Measurements from ENCODE around the gene JOSD1. TPM values are rescaled to one million over a fixed set of nuclear protein-coding genes. Genes with fewer than 3 reads are reported as not detected.
A peak's percentile ranks its signal among the peaks of the same experiment; 100 is the strongest.

JOSD1 gene
- total and polyA plus RNA-seq, 4 donors = 17.8 to 64.0 (median 43.8) TPM

GRCh38 chr22:38736257-38736570, 35.5 kb upstream of the JOSD1 start:
- Histone ChIP-seq H3K4me3 (no peak overlapping the region), H3K4me1 (ENCODE audit: control insufficient read depth in 5 of 5, insufficient read depth in 5 of 5, low read length in 5 of 5) (no peaks in the 10 kb centered on the region), H3K27ac (ENCODE audit: low read depth in 1 of 2, low read length in 1 of 2) (no peak overlapping the region), H3K9me3 (ENCODE audit: control insufficient read depth in 4 of 4, insufficient read depth in 3 of 4, low read length in 3 of 4) (no peaks in the 10 kb centered on the region), H3K27me3 (ENCODE audit: control insufficient read depth in 3 of 3, insufficient read depth in 3 of 3, low read length in 2 of 3) (no peaks in the 10 kb centered on the region), H3K36me3 (ENCODE audit: control insufficient read depth in 4 of 4, insufficient read depth in 4 of 4, low read length in 4 of 4) (peaks cover 13 to 81% (median 46%) of the 10 kb centered on the region in 4 donors), H3K9ac (ENCODE audit: insufficient read depth in 1 of 2, low read length in 2 of 2) (no peak overlapping the region)
- no peak for ATAC-seq (ENCODE audit: insufficient read depth, low FRiP score)
- DNase-seq = no peak
- 86 to 88% methylated on average over 7 of the region's 7 CpGs for WGBS, 2 donors
- no peak for TF ChIP-seq CTCF (IDR thresholded peaks at IDR 0.05; ENCODE audit: control extremely low read depth, extremely low read depth)

- no peaks in the 10 kb centered on the region for H3K4me1 ChIP-seq (ENCODE audit: control insufficient read depth in 5 of 5, insufficient read depth in 5 of 5, low read length in 5 of 5)
- TF ChIP-seq CTCF (IDR thresholded peaks at IDR 0.05; ENCODE audit: control extremely low read depth, extremely low read depth) = no peak
- ATAC-seq (ENCODE audit: insufficient read depth, low FRiP score) (no peak), DNase-seq (no peak)
- no peaks in the 10 kb centered on the region for H3K9me3 ChIP-seq (ENCODE audit: control insufficient read depth in 4 of 4, insufficient read depth in 3 of 4, low read length in 3 of 4)
- peaks cover 11 to 80% (median 42%) of the 10 kb centered on the region in 4 donors for H3K36me3 ChIP-seq (ENCODE audit: control insufficient read depth in 4 of 4, insufficient read depth in 4 of 4, low read length in 4 of 4)
- 77 to 79% methylated on average over 15 of the region's 15 CpGs for WGBS, 2 donors
- H3K27ac ChIP-seq (ENCODE audit: low read depth in 1 of 2, low read length in 1 of 2) = peak overlapping the region in 1 of 2 donors; percentile 13
- H3K4me3 ChIP-seq = no peak overlapping the region
- H3K27me3 ChIP-seq (ENCODE audit: control insufficient read depth in 3 of 3, insufficient read depth in 3 of 3, low read length in 2 of 3) = no peaks in the 10 kb centered on the region
- H3K9ac ChIP-seq (ENCODE audit: insufficient read depth in 1 of 2, low read length in 2 of 2) = no peak overlapping the region
These were observed 34.9 kb upstream of the JOSD1 start for GRCh38 chr22:38735465-38736256.

- Histone ChIP-seq H3K27me3 (ENCODE audit: control insufficient read depth in 3 of 3, insufficient read depth in 3 of 3, low read length in 2 of 3) (no peaks in the 10 kb centered on the region), H3K4me3 (no peak overlapping the region), H3K9ac (ENCODE audit: insufficient read depth in 1 of 2, low read length in 2 of 2) (no peak overlapping the region), H3K27ac (ENCODE audit: low read depth in 1 of 2, low read length in 1 of 2) (no peak overlapping the region), H3K9me3 (ENCODE audit: control insufficient read depth in 4 of 4, insufficient read depth in 3 of 4, low read length in 3 of 4) (no peaks in the 10 kb centered on the region), H3K36me3 (ENCODE audit: control insufficient read depth in 4 of 4, insufficient read depth in 4 of 4, low read length in 4 of 4) (peaks cover 7 to 80% (median 39%) of the 10 kb centered on the region in 4 donors), H3K4me1 (ENCODE audit: control insufficient read depth in 5 of 5, insufficient read depth in 5 of 5, low read length in 5 of 5) (no peaks in the 10 kb centered on the region)
- ATAC-seq (ENCODE audit: insufficient read depth, low FRiP score) (no peak), DNase-seq (no peak)
- WGBS, 2 donors = 91 to 95% methylated on average over 7 of the region's 7 CpGs
- TF ChIP-seq CTCF (IDR thresholded peaks at IDR 0.05; ENCODE audit: control extremely low read depth, extremely low read depth) = no peak
These were observed 34.4 kb upstream of the JOSD1 start for GRCh38 chr22:38735126-38735464.

Measured in lung (tissue), 12 donors.